ENCODE results near the gene TMEM144. TPM values are rescaled to one million over a fixed set of nuclear protein-coding genes. Genes with fewer than 3 reads are reported as not detected.
"Not testable (repeated sequence)": the region's sequence is repeated elsewhere in the genome, so short reads cannot be mapped to it uniquely, and the experiment has no call there.

The TMEM144 gene
- total RNA-seq, 1 donor from 2014 or later, result 3.4 TPM

GRCh38 chr4:158234671-158235070 lies 24.4 kb downstream of the TMEM144 start:
- DNase-seq (ENCODE audit: low read depth, low spot score), result no peak

DNA sequence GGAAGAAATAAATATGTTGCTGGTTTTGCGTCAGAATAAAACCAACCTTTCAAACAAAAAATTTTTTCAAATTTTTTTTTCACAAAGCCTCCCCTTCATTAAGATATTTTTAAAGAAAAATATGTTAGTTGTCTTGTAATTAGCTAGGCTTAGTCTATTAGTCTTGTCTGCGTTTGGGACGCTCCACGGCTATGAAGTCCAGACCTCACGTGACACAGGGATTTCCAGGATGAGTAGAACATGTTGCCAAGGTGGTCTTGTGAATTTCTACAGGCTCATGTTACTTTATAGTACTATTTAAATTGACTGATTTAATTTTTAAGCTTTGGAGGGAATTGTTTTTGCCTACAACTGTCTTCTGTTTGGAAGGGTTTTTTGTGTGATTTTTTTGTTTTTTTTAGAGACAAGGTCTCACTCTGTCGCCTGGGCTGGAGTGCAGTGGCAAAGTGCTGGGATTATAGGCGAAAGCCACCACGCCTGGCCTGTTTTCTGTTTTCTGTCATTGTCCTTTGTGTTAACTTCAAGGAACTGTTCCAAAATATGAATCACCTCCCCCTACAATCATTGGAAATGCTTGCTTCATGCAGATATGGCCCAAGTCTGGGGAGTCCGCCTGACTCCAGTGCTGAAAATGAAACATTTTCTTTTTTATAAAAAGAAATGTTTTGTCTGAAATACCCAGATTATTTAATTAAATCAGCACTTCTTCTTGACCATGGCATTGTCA lies 26.2 kb downstream of the TMEM144 start:
- no peak for DNase-seq (ENCODE audit: low read depth, low spot score)

DNA sequence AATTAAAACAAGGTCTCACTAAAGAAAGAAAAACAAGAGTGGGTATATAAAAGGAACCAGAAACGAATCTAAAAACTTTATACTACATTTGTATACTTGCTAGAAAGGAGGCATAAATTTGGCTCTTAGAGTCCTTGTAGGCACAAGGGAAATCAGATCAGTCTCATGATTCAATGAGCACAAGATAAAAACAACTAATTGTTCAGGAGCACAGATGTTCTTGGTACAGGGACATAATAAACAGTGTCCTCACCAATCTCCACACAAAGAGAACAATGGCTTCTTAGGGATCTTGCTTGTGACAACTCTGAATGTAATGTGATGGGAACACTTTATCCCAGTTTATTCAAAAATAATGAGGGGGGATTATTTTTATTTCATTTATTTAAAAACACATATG lies 28.3 kb downstream of the TMEM144 start:
- no peak for DNase-seq (ENCODE audit: low read depth, low spot score)

- no peak for DNase-seq (ENCODE audit: low read depth, low spot score)
Observed at GRCh38 chr4:158239196-158239595, 28.9 kb downstream of the TMEM144 start.

- DNase-seq (ENCODE audit: low read depth, low spot score), result no peak
Observed at GRCh38 chr4:158243071-158243470, 32.8 kb downstream of the TMEM144 start.

GRCh38 chr4:158250321-158250720 lies 40.0 kb downstream of the TMEM144 start:
- DNase-seq (ENCODE audit: low read depth, low spot score), result no peak

DNA sequence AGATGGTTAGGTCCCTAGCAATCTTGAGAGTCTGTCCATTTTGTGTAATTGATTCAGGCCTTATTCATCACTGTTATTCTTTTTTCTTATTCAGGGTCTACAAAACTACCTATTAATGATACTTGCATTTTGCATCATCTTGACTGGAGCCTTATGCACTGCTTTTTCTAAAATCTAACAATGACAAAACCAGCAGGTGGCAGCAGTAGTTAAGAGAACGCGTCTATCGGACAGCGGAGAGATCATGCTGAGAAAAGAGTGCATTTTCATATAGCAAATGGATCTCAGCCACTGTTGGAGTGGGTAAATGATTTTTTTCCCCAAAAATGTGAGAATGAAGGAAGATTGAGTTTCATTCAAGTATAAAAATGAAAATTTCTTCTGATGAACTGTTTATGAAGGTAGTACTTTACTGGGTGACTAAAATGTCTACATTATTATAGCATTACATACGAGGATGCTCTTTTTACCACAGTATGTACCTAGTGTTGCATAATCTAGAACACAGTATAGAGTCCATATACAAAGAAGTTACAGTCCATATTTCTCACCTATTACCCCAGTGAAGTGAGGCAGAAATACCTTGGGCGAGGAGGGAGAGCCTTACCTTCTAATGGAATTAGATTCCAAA lies 43.2 kb downstream of the TMEM144 start:
- peak; percentile 11 for DNase-seq (ENCODE audit: low read depth, low spot score)

- DNase-seq (ENCODE audit: low read depth, low spot score), result no peak
Observed at GRCh38 chr4:158254292-158254691, 44.0 kb downstream of the TMEM144 start.

DNA sequence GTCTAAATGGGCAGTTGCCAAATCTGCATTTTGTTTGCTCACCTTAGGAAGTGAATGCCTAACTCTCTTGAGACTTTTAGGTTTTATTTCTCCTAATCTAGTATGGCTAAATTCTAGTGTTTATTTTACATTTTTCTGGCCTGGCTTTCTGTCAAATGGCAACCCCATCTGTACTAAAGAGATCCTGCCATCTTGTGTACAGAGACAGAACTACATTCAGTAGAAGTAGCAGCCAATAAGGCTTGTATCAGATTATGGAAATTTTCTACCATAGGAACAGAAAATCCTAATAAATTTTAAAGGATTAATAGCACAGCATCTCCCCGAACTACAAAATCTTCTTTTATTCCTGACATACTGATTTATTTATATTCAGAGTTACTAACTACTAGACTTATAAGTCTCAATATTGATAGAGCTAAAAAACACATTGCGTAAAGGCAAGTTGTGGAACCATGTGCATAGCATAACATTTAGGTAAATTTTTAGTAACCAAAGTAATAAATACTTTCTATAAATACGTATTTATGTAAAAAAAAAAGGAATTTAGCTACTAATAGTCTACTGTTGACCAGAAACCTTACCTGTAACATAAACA lies 45.5 kb downstream of the TMEM144 start:
- DNase-seq (ENCODE audit: low read depth, low spot score), result peak; percentile 15

DNA sequence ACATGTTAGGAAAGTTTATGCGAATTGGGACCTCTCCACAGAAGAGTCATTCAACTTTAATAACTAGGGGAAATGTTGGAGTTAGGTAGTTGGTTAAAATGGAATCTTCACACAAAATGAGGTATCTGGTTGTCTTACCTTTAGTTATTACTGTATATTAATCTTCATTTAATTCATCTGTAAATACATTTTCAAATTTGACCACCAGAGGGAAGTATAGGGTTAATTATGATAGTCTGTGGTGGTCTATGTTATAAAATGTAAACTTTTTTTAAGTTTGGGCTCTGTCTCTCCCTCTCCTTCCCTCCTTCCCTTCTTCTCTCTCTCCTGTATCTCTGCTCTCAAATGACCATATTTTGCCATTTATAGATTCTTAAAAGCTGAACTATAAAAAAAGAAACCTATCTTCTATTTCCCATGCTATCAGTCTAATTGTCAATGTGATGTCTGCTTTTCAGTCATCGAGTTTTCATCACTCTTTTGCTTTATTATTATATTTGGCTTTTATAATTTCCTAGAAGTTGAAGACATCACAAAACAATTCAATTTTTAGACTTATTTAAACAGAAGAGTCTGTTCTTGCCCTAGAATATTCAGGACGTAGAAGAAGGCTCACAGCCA lies 49.8 kb downstream of the TMEM144 start:
- no peak for DNase-seq (ENCODE audit: low read depth, low spot score)

DNA sequence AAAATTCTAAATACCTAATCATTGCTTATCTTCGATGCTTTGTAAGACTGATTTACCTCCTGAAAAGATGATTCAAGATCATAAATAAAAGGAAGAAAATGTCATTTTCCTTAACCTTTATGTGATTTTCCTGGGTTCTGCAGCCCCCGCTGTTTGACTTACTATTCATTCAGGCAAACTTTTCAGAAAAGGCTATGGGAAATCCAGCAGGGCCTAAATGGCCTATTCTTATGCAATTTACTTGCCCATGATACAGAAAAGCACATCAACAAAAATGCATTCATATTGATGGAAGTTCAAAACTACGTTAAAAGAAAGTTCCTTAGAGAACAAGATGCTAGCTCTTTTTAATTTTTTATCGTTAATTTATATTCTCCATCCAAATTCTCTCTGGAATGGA lies 51.2 kb downstream of the TMEM144 start:
- no peak for DNase-seq (ENCODE audit: low read depth, low spot score)

DNA sequence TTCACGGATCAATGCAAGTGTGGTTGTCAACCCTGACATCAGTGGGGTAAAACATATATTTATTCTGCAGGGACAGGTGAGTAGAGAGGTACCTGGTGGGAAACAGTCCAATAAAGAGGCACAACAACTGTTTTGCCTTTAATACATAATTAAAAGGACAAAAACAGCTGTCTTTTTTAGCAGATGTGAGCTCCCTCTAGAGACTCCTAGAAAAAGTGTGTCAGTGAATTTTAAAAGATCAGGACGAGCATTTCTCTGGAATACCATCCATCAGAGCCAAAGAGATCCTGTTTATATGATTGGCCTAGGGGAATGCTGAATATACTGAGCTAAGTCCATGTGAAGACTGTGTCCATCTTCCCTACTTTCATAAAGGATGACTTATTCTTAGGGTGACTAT lies 58.3 kb downstream of the TMEM144 start:
- DNase-seq (ENCODE audit: low read depth, low spot score), result no peak

- DNase-seq (ENCODE audit: low read depth, low spot score), result no peak
Observed at GRCh38 chr4:158274636-158275035, 64.3 kb downstream of the TMEM144 start.

DNA sequence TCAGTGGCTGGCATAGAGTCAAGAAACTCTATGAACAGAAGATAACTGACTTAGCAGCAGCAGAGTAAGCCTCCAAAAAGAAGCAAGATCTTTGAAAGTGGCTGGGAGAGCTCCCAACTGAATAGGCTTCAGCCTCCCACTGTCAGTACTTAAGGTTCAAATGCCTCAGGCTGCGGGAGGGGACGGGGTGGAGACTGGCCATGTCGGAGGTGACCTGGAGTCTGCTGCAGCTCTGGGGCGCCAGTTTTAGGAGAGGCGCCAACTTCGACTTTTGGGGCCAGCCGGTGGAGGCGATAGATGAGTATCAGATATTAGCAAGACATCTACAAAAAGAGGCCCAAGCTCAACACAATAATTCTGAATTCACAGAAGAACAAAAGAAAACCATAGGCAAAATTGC lies 67.3 kb downstream of the TMEM144 start:
- no peak for DNase-seq (ENCODE audit: low read depth, low spot score)

DNA sequence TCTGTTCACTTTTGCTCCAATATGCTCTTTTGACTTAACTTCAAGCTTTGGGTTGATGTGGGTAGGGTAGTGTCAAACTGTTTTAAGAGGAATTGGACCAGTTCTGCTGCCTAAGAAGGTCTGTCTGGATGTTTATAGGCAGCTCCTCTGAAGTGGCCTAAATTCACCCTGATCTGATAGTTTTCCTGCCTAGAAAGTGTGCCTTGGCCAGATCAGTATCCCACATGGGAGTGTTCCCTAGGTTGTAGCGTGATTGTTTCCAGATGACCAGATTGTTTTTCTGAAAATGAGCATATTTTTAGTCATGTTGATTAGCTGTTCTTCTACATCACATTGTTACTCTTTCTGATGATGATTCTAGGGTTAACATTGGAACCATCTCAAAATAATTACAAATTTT lies 68.8 kb downstream of the TMEM144 start:
- not testable (repeated sequence) for DNase-seq (ENCODE audit: low read depth, low spot score)

- no peak for DNase-seq (ENCODE audit: low read depth, low spot score)
Observed at GRCh38 chr4:158280856-158281255, 70.6 kb downstream of the TMEM144 start.

GRCh38 chr4:158282252-158282651 lies 72.0 kb downstream of the TMEM144 start:
- no peak for DNase-seq (ENCODE audit: low read depth, low spot score)

DNA sequence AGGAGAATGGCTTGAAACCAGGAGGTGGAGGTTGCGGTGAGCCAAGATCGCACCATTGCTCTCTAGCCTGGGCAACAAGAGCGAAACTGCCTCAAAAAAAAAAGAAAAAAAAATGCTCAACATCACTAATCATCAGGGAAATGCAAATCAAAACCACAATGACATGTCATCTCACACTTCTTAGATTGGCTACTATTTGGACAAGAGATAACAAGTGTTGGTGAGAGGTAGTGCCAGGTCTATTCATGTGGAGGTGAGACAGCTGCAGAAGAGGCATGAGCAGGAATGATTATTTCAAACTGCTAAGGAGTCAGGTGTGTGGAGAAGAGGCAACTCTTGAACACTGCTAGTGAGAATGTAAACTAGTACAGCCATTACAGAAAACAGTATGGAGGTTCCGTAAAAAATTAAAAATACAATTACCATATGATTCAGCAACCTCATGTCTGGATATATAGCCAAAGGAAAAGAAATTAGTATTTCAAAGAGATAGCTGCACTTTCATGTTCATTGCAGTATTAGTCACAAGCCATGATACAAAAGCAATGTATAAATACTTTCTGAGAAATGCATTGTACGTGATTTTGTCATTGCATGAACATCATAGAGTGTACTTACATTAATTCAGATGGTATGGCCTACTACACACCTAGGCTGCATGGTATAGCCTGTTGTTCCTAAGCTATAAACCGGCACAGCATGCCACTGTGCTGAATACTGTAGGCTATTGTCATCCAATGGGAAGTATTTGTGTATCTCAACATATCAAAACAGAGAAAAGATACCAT lies 75.3 kb downstream of the TMEM144 start:
- DNase-seq (ENCODE audit: low read depth, low spot score), result no peak

- no peak for DNase-seq (ENCODE audit: low read depth, low spot score)
Observed at GRCh38 chr4:158290912-158291311, 80.6 kb downstream of the TMEM144 start.

DNA sequence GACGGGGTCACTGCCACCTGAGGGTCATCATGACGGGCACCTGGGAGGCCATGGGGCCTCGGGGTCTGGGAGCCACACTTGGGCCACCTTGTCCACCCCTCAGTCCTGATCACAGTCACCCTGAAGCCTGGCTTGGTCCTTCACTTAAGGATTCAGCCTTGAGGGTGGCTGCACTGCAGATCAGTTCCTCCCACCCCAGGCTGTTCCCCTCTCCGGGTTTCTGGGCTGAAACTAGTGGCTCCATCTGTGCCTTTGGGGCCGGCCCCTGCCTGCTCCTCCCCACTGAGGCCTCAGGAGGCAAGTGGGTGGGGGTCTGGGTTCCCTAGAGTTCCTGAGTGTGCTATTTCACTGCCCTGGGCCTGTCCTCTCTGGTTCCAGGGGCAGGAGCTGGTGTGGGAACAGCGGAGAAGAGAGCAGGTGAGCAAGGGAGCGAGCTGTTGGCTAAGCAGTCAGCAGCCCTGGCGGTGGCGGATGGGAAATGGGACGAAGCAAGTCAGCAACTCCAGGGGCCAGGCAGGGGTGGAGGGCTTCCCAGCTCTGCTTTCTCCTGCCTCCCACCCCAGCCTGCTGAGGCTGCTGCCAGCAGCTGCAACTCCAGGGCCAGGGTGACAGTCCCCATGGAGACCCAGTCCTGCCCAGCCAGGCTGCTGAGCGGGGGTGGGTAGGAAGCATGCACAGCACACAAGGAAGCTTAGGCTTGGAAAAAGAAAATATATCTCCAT lies 81.2 kb downstream of the TMEM144 start:
- no peak for DNase-seq (ENCODE audit: low read depth, low spot score)

DNA sequence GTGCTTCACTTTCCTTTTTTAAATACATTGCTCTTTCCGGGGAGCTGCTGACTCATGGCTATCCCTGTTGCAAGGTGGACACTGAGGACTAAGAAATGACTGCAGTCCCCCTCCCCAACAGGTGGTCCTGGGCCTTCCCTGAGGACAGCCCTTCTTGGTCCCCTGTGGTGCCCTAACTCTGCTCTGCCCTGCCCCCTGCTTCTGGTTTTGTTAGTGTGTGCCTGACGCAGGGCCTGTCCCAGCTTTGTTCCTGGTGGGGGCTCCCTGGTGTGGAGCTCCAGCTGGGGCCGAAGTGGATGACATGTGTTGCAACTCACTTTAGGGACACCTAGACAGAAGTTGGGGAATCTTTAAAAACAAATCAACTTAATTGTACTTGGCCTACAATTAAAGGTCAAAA lies 81.9 kb downstream of the TMEM144 start:
- no peak for DNase-seq (ENCODE audit: low read depth, low spot score)
